HEK293 (cell line): ENCODE results near the gene LIN7C.

Experiments
- CTCF ChIA-PET: fragments of 350-600 bp; formaldehyde crosslinking; extraction: SDS; loops from one replicate; lab custom pipeline; 2021; ENCODE audit warnings: antibody characterized with exemption; lab: Yijun Ruan, JAX
- POLR2A ChIA-PET: fragments of 300-600 bp; formaldehyde crosslinking; extraction: SDS; loops from one replicate; lab custom pipeline; 2020; ENCODE audit warnings: antibody characterized with exemption, inconsistent platforms; lab: Yijun Ruan, JAX
- H3K27ac ChIP-seq: fragments of 200-500 bp; sonication (Bioruptor generic); 2 replicates; pipeline ENCODE4 v1.5.1; 2014; ENCODE audit warnings: low read depth, low read length, control low read depth, inconsistent platforms; ENCODE audit errors: extremely low read depth
- H3K36me3 ChIP-seq, 2 experiments: fragments of 200-500 bp in 1 of 2; sonication (Bioruptor generic) in 1 of 2; 1 replicate in 1 of 2; 2 replicates in 1 of 2; pipeline ENCODE4 v1.5.1; 2014 to 2017; ENCODE audit warnings: inconsistent platforms in 2 of 2, low read length in 2 of 2; ENCODE audit not compliant: control insufficient read depth in 2 of 2, insufficient read depth in 1 of 2
- H3K4me1 ChIP-seq: fragments of 200-500 bp; sonication (Bioruptor generic); 2 replicates; pipeline ENCODE4 v1.5.1; 2014; ENCODE audit warnings: mild to moderate bottlenecking, low read length, inconsistent platforms; ENCODE audit not compliant: control insufficient read depth, insufficient read depth
- H3K4me3 ChIP-seq: 2 replicates; pipeline ENCODE4 v1.5.1; 2011; ENCODE audit warnings: low read depth, mild to moderate bottlenecking, control low read depth, low read length, moderate library complexity
- H3K9me3 ChIP-seq: fragments of 200-500 bp; sonication (Bioruptor generic); 2 replicates; pipeline ENCODE4 v1.5.1; 2014; ENCODE audit warnings: low read depth, low read length, inconsistent platforms; ENCODE audit not compliant: control insufficient read depth, insufficient read depth
- ELK4 ChIP-seq: IDR thresholded peaks from 2 replicates; pipeline ENCODE4 v1.6.1; 2011; ENCODE audit warnings: mild to moderate bottlenecking, low read depth, low read length, borderline replicate concordance
- GLIS1 ChIP-seq: fragments of 450-650 bp; formaldehyde crosslinking; IDR thresholded peaks from 2 replicates; pipeline ENCODE4 v1.5.1; 2016; ENCODE audit warnings: missing biosample characterization, missing genetic modification characterization
- INSM2 ChIP-seq: fragments of 450-650 bp; formaldehyde crosslinking; IDR thresholded peaks from 2 replicates; pipeline ENCODE4 v1.5.1; 2016; ENCODE audit warnings: missing biosample characterization, missing genetic modification characterization
- KLF1 ChIP-seq: fragments of 450-650 bp; formaldehyde crosslinking; IDR thresholded peaks from 2 replicates; pipeline ENCODE4 v1.5.1; 2016; ENCODE audit warnings: missing biosample characterization, missing genetic modification characterization
- SALL2 ChIP-seq: fragments of 450-650 bp; formaldehyde crosslinking; IDR thresholded peaks from 2 replicates; pipeline ENCODE4 v1.5.0; 2017; ENCODE audit warnings: missing biosample characterization, mild to moderate bottlenecking, missing genetic modification characterization, borderline replicate concordance
- ZBTB44 ChIP-seq: fragments of 450-650 bp; IDR thresholded peaks from 2 replicates; pipeline ENCODE4 v1.5.1; 2018; ENCODE audit warnings: missing biosample characterization, mild to moderate bottlenecking, missing genetic modification characterization
- ZBTB7A ChIP-seq: fragments of 450-650 bp; formaldehyde crosslinking; IDR thresholded peaks from 2 replicates; pipeline ENCODE4 v1.5.1; 2016; ENCODE audit warnings: low read depth, missing biosample characterization, missing genetic modification characterization
- ZFP69B ChIP-seq: fragments of 450-650 bp; formaldehyde crosslinking; IDR thresholded peaks from 2 replicates; pipeline ENCODE4 v1.5.1; 2016; ENCODE audit warnings: missing biosample characterization, missing genetic modification characterization
- ZNF148 ChIP-seq: fragments of 450-650 bp; formaldehyde crosslinking; IDR thresholded peaks from 2 replicates; pipeline ENCODE4 v1.5.0; 2017; ENCODE audit warnings: missing biosample characterization, missing genetic modification characterization, borderline replicate concordance
- ZNF174 ChIP-seq: fragments of 450-650 bp; formaldehyde crosslinking; IDR thresholded peaks from 2 replicates; pipeline ENCODE4 v1.5.0; 2017; ENCODE audit warnings: missing biosample characterization, mild to moderate bottlenecking, missing genetic modification characterization
- ZNF404 ChIP-seq: fragments of 450-650 bp; formaldehyde crosslinking; IDR thresholded peaks from 2 replicates; pipeline ENCODE4 v1.5.1; 2017; ENCODE audit warnings: missing biosample characterization, missing genetic modification characterization
- ZNF600 ChIP-seq: fragments of 450-650 bp; formaldehyde crosslinking; IDR thresholded peaks from 2 replicates; pipeline ENCODE4 v1.5.1; 2016; ENCODE audit warnings: missing biosample characterization, missing genetic modification characterization
- ZNF629 ChIP-seq: fragments of 450-650 bp; formaldehyde crosslinking; IDR thresholded peaks from 2 replicates; pipeline ENCODE4 v1.5.1; 2017; ENCODE audit warnings: missing biosample characterization, missing genetic modification characterization
- ZNF658 ChIP-seq: fragments of 450-650 bp; formaldehyde crosslinking; IDR thresholded peaks from 2 replicates; pipeline ENCODE4; 2016; ENCODE audit warnings: missing biosample characterization, missing genetic modification characterization

Gene LIN7C

DNA sequence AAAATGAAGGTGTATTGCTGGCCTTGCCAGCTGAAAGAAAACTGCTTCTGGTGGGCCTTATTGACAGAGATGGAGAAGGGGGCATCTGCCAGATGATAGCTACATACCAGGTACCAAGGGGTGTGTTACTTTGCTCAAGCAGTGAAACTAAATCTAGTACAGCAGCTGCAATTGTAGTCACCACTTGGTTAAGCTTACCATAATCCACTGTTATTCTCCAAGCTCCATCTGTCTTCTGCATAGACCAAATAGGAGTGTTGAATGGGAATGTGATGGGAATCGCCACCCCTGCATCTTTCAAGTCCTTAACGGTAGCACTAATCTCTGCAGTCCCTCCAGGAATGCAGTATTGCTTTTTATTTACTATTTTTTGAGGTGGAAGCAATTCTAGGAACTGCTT is 45.8 kb upstream of the LIN7C start:
- Histone ChIP-seq H3K27ac (no peak overlapping the region), H3K9me3 (no peaks in the 10 kb centered on the region), H3K4me3 (no peak overlapping the region), H3K4me1 (no peaks in the 10 kb centered on the region), H3K36me3 (no peaks in the 10 kb centered on the region)
- TF ChIP-seq ZNF148, result no peak
- no peak for TF ChIP-seq ZNF629 (tag by site-specific recombination)
- TF ChIP-seq SALL2 (tag by site-specific recombination), result no peak
- POLR2A ChIA-PET, result no interaction called here
- CTCF ChIA-PET, result interaction anchor here (0.7 kb wide), 1 partner anchor 66 kb away, joined by 4 read pairs; no protein-coding TSS in a partner anchor

- CTCF ChIA-PET, result no interaction called here
These were observed 44.6 kb upstream of the LIN7C start for GRCh38 chr11:27551127-27551526.

GRCh38 chr11:27545946-27546345 is 39.4 kb upstream of the LIN7C start:
- H3K36me3 ChIP-seq, result no peaks in the 10 kb centered on the region
- ChIA-PET POLR2A (no interaction called here), CTCF (no interaction called here)
- no peaks in the 10 kb centered on the region for H3K9me3 ChIP-seq
- H3K4me1 ChIP-seq, result no peaks in the 10 kb centered on the region
- no peak overlapping the region for H3K4me3 ChIP-seq
- H3K27ac ChIP-seq, result no peak overlapping the region
- TF ChIP-seq ZFP69B, result no peak
- TF ChIP-seq ZNF174 (tag by site-specific recombination), result no peak
- no peak for TF ChIP-seq ZBTB44 (tag by site-specific recombination)
- no peak for TF ChIP-seq GLIS1 (tag by site-specific recombination)
- TF ChIP-seq ZNF658, result no peak
- no peak for TF ChIP-seq KLF1 (tag by site-specific recombination)
- TF ChIP-seq INSM2 (tag by site-specific recombination), result no peak
- no peak for TF ChIP-seq ZBTB7A (tag by site-specific recombination)
- no peak for TF ChIP-seq ELK4
- TF ChIP-seq ZNF404 (tag by site-specific recombination), result no peak
- no peak for TF ChIP-seq ZNF600 (tag by site-specific recombination)

More at GRCh38 chr11:27551127-27551526, 44.6 kb upstream of the LIN7C start:
- no peaks in the 10 kb centered on the region for H3K9me3 ChIP-seq
- H3K4me1 ChIP-seq, result no peaks in the 10 kb centered on the region
- no peaks in the 10 kb centered on the region for H3K36me3 ChIP-seq
- H3K27ac ChIP-seq, result no peak overlapping the region
- H3K4me3 ChIP-seq, result no peak overlapping the region
- POLR2A ChIA-PET, result no interaction called here
- TF ChIP-seq ZBTB44 (tag by site-specific recombination) (no peak), ZNF174 (tag by site-specific recombination) (no peak), ELK4 (no peak)
